Renal cortex interstitium (tissue), 11 donors: Measurements from ENCODE around the gene SH3BP5. TPM values are rescaled to one million over a fixed set of nuclear protein-coding genes. Genes with fewer than 3 reads are reported as not detected.

Experiments
- DNase-seq, 11 donors: peaks; one replicate each; pipeline ENCODE4 v3.0.0-alpha.2; 2013; ENCODE audit warnings: low read depth in 9 of 11, low spot score in 4 of 11; ENCODE audit errors: extremely low read depth in 1 of 11
- polyA plus RNA-seq, 3 donors: library from polyadenylated mRNA; unstranded; fragments of 120-200 nt; gene quantifications; one replicate each; pipeline ENCODE4 v1.2.1, GENCODE V29; 2013; ENCODE audit not compliant: insufficient read length in 3 of 3

The SH3BP5 gene
- polyA plus RNA-seq, 3 donors, result 58.1 to 60.9 (median 60.5) TPM

DNA sequence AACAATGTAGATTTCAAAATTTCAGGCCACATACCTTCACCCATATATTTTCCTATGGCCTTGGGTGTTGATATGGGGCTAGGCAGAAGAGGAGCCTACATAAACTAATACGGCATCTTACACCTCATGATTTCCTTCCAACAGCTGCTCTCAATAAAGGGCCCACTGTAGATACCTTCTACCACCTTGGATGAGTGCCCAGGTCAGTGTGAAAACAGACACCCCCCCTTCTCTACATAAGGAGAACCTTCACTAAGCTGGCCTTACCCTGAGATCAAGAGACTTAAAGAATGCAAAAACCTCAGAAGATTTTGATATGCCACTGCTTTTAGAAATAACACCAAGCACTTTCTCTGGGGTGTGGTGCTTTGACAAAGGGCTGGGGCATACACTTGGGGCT is 42.7 kb downstream of the SH3BP5 start:
- DNase-seq, result no peak

DNA sequence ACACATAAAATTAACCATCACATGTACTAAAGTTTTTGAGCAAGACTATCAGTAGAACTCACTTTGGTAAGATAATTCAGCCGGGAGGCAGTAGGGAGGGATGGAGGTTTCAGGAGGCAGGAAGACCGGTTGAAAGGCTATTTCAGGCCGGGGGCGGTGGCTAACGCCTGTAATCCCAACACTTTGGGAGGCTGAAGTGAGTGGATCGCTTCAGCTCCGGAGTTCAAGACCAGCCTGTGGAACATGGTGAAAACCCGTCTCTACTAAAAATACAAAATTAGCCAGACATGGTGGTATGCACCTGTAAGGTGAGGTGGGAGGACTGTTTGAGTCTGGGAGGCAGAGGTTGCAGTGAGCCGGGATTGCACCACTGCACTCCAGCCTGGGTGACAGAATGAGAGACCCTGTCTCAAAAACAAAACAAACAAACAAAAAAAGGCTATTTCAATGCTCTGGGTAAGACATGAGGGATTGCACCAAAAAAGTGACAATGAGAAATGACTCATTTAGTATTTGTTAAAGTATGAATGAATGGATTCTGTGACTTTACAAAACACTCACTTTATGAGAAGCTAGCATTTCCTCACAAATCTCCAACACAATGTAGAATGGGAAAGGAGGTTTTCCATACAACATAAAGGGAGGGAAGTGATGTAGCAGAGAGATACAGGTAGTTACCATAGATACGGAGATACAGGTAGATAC is 43.9 kb downstream of the SH3BP5 start:
- no peak for DNase-seq

DNA sequence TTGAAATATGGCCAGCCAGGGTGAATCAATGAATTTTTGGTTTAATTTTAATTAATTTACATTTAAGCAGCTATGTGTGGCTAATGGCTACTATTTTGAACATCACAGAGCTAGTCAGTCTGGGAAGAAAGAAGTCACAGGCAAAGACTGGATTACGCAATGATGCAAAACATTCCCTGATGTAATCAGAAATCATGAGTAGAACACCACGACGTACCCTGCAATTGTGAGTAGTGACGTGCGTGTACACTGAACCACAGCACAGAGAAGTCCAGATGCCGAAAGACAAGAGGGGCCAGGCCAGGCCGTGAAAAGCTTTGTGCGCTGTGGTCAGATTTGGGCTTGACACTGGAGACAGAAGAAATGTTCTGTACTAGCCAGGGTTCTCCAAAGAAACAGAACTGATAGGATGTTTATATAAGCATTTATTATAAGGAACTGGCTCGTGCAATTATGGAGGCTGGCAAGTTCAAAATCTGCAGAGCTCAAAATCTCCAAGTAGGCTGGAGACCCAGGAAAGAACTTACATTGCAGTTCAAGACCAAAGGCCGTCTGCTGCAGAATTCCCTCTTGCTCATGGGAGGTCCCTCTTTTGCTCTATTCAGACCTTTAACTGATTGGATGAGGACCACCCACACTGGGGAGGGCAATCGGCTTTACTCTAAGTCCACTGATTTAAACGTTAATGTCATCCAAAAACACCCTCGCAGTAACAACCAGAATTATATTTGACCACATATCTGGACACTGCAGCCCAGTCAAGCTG is 44.6 kb downstream of the SH3BP5 start:
- DNase-seq, result no peak

DNA sequence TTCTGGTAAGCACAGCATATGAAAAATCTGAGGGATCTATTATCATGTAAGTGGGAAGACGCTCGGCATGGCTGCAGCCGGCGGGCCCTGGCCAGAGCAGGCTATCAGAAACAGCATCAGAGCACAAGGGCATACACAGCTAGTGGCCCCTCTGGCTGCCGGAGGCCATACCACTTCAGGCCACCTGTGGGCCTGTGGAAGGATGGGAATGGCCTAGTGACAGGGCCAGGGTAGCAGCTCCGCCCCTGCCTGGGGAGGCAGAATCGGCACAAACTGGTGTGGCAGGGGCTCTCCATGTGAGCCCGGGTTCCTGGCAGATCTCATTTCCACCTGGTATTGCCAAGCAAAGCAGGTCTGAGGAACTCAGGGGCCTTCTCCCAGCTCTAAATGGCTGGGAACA is 46.4 kb downstream of the SH3BP5 start:
- DNase-seq, result no peak

- no peak for DNase-seq
These were observed 48.1 kb downstream of the SH3BP5 start for GRCh38 chr3:15284121-15284889.

DNA sequence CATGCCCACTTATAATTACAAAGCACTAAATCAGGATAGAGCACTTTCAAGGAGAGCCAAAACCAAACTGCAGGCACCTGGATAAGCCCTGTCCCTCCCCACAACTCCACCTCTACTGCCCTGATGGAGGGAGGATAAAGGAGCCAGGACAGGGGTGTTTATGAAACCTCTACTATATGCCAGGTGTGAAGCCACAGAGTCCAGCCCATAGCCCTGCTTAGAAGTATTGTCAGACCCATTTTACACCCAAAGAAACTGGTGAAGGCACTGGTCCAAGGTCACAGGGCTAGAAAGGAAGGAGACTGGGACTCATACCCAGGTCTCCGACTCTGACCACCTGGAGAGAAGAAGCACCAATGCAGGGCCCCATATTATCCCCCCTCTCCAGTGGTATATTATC is 48.7 kb downstream of the SH3BP5 start:
- DNase-seq, result no peak

- DNase-seq, result no peak
These were observed 50.6 kb downstream of the SH3BP5 start for GRCh38 chr3:15281817-15282216.

DNA sequence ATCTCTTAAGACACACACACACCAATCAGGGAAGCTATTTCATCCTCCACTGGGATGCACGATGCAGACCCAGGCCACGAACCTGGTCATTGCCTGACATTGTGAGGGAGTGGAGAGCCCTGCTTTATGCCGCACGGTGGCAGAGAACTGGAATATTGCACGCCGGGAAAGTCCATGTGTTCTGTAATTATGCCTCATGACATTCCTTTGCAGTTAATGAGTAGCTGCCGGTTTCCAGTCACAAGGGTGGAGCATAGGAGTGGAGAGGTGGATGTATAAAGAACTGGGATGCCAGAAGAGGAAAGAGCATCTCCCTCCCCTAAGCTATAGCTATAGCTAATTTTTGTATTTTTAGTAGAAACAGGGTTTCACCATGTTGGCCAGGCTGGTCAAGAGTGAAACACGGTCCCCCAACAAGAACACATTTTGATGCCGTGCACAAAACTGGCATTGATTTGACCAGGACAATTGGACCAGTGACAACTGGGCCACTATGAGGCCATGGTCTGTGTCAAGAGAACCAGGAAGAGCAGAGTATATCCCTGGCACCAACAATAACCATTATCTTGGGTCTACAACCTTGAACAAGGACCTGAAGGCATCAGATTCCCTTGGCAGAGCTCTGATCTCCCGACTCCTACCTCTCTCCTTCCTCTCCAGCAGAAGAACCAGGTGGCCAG is 51.4 kb downstream of the SH3BP5 start:
- DNase-seq, result no peak

DNA sequence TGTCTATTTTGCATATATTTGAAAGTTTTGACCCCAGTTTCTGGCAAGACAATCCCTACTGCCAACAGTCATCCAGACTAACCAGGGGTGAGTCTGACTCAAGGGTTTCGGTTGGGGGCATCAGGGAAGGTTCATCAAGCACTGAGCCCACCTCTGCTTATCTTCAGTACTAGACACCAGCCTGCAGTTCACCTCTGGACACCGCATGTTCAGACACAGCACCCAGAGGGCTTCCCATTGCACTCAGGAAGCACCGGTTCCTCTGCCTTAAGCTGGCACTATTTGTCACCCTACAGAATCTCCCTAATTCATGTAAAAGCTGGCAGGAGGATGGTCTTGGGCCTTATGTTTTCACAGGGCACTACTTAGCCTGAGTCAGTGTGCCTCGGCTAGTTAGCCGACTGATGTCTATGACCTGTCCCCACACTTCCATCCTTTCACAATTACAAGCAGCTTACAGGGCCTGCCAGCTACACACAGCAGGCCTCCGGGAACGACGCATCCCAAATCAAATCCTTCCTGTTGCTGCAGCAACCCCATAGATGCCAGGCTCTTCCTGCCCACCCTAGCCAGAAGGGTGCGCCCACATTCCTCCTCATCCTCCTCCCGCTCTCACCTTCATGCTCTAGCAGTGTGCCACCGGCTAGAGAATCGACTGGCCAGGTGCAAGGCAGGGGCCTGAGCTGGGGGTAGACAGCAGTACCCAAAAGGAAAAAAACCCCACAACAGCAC is 52.5 kb downstream of the SH3BP5 start:
- no peak for DNase-seq

DNA sequence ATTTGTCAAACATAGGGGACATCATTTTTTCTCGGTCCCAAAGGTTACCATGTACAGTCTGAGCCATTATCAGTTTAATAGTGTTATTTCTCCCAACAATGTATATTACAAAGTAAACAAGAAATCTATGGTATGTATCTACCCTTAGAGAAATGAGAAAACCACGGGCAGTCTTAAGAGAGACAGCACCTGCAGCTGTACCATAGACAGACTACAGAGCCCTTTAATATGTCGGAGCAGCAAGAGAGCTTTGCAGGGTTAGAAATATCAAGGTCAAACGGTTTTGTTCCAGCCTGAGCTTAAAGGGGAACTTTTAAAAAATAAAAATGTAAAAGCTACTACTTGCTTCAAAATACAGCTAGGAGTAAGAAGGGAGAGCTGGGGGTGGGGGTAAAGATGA is 53.2 kb downstream of the SH3BP5 start:
- DNase-seq, result no peak

DNA sequence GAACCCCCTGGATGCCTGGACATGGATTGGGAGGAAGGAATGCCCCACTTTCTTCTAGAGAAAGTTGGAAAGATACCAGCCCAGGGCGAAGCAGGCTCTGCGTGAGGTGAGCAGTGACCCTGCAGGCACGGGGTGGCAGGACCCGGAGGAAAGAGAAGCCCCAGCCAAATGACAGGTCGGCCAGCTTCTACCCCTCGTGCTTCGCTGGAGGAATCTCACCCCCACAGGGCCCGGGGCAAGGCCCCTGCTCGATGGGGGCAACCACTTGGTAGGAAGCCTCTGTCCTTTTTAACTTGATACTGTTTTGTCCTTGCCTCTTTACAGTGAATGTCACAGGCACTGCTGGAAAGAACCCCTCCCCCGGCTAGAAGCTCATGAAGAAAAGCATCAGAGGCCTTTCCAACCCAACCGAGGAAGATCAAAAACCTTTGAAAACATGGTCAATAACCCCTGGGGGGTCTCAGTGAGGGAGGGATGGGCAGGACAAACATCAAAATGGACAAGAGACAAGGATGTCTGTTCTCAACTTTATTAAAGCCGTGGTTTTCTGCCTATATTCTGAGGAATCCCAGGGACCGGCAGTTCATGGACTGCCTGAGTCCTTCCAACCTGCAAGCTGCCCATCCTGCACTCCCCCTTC is 54.4 kb downstream of the SH3BP5 start:
- DNase-seq, result no peak

GRCh38 chr3:15276028-15276724 is 56.2 kb downstream of the SH3BP5 start:
- DNase-seq, result no peak

GRCh38 chr3:15273227-15273626 is 59.2 kb downstream of the SH3BP5 start:
- DNase-seq, result no peak

DNA sequence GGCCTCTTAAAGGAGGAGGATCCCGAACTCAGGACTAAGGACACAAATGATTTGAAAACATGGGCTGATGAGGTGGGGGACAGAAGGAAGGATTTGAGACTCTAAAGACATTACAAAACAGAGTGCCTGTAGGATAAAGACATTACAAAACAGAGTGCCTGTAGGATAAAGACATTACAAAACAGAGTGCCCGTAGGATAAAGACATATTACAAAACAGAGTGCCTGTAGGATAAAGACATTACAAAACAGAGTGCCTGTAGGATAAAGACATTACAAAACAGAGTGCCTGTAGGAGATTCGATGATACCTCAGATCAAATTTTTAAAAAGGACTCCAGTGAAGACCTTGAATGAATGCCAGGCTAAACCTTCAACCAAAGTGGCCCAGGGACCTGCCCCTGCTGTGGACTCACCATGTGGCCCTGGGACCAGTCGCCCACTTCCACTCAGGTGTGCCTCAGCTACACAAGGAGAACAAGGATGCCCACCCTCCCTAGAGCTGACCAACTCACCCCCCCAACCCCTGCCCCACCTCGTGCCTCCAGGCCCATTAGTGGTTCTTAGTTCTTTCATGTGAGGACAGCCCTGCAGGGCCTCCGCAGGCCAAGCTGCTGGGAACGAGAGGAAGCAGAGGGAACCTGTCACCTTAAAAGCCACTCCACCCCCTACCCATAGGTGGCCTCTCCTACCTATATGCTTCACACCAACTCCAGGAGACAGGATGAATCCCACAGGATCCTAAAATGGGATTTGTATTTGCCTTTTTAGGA is 59.8 kb downstream of the SH3BP5 start:
- DNase-seq, result no peak

DNA sequence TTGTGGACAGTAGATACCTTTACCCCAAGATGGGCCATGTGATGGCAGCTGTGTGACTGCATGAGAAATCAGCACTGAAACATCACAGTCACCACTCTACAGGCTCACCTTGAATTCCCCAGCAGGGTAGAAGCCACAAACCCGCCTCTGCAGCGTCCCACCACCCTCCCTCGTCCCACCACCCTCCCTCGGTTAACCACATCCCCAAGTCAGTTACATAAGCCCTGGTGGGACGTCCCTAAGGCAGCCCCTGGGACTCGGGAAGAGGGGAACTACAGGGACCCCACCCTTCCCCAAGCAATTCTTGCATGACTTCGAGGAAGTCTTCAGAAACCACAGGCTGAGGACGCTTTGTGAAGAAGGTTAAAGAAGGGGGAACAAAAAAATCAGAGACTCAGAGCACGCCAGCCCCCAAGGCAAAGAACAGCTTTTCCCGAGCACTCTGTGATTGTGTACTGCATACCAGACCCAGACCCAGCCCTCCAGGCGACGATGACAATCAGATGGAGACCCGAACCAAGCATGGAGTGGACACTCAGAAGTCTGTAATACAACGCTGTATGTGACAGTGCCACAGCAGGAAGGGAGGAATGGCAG is 60.5 kb downstream of the SH3BP5 start:
- no peak for DNase-seq

- DNase-seq, result no peak
These were observed 61.4 kb downstream of the SH3BP5 start for GRCh38 chr3:15271030-15271429.
